ENCODE measurements around the gene PER1.

The PER1 gene

DNA sequence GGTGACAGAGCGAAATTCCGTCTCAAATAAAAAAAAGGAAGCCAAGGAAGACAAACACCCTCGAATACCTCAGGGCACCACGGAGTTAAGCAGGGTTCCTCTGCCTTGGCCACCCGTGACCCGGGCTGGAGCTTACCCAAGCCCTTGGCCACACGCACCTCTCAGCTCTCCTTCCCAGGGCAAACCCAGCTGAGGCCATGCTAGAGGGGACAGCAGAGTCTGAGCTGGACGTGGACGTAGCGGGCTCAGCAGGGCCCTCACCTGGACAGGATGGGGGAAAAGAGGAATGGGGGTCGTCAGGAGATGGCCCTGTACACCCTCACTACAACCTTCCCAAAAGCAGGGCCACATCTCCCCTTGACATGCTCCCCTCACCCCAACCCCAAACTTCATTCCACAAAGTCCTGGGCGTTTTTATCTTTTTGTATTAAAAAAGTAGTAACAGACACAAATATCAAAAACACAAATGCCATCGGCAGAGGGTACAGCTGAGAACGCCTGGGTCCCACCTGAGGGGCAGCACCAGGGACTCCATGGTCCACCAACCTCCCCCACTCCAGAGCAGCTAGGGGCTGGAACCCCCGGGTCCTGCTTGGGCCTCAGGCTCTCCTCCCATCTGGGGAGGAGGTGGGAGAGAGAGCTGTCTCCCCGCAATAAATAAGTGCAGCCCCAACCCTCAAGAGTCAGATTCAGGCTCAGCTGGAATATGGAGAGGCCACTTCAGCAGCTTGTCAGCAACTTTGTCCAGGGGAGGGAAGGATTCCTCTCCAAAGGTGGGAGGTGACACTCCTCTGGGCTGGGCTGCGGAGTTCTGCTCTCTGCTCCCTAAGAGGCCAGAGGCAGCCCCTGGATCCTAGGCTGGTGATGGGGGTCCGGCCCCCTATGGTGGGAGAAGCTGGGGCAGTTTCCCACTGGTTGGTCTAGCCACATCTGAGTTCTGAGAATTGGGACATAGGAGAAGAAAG is 11.9 kb downstream of the PER1 start:
- no peak for DNase-seq

DNA sequence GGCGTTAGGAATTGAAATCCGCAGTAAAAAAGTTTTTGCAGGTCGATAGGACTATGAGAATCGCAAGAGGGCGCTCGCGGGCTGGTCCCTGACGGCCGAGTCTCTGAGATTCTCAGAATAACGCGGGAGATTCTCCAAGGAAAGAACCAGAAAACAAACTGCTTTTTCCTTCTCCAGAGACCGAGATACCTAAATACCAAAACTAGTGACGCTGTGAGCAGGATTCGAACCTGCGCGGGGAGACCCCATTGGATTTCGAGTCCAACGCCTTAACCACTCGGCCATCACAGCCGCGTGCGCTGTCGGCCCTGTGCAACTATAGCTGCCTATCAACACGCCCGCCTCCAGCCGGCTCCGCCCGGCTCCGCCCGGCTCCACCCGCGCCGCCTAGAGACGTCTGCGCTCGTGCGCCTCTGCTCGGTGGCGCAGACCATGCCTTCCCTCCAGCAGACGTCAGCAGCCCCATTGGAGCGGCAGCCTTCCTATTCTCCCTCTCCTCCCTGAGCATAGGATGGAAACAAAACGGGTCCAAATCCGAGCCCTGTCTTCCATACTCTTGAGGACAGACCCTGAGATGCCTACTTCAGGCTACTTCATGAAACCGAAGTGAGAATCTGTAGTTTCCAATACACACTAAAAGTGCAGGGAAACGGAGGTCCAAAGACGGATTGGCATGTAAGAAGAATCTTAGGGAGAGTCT is 13.4 kb downstream of the PER1 start:
- peak; percentile 91 to 92 for DNase-seq

DNA sequence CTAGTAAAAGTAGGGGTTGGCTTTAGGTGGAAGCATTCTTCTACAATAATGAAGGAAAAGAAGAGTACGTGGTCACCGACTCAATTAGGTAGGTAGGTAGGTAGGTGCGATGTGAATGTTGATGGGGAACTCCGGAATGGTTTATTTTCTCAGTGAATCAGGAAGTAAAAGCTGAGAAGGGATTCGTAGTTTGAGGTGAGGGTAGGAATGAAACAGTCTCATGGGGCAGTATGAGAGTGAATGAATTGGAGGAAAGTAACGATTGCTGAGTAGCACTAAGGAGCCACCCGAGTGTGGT is 13.9 kb downstream of the PER1 start:
- no peak for DNase-seq

DNA sequence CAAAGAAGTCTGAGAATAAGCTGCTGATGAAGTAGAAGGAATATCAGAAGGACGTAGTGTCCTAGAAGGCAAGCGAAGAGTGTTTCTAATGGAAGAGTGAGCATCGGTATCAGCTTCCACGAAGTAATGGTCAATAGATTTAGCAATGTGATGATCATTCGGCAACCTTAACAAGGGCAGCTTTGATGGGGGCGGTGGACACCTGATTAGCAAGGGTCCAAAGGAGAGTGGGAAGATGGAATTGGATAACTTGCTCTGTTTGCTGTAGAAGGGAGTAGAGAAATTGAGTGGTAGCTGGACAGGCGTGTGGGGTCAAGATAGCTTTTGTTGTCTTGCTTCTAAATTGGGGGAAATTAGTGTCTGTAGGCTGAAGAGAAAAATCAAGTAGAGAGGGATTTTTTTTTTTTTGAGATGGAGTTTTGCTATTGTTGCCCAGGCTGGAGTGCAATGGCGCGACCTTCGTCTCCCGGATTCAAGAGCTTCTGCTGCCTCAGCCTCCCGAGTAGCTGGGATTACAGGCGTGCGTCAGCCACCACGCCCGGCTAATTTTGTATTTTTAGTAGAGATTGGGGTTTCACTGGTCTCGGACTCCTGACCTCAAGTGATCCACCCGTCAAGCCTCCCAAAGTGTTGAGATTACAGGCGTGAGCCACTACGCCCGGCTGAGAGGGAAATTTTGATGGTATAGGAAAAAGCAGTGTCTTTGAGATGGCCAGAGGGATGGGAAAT is 14.4 kb downstream of the PER1 start:
- DNase-seq, result no peak

DNA sequence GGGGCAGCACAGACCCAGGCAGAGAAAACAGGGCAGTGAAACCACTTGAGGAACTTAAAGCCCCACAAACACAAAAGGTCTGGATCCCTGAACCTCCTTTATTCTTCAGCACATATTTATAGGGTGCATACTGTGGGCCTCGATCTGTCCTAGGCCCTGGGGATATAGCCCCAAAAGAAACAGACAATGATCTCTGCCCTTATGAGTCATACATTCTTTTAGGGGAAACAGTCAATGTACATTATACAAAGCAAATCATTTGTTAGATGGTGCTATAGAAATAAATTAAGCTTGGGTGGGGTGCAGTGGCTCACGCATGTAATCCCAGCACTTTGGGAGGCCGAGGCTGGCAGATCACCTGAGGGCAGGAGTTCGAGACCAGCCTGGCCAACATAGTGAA is 18.3 kb downstream of the PER1 start:
- no peak for DNase-seq

DNA sequence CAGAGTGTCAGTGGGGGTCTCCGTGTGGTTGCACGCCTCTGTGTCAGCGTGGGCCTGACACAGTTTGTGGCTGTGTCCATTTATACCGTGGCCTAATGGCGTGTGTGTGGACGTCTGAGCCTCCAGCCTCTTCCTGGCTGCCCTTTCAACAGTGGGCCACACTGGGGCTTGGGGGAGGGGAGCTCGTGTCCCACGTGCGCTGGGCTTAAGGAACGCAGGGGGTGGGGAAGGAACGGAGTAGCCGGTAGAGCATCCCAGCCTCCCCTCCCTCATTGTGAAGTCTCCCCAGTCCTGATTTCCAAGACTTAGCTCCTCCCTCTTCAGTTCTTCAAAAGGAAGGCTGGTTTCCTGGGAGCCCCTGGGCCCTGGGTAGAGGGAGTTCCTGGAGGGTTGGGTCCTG is 18.8 kb downstream of the PER1 start:
- DNase-seq, result no peak

DNA sequence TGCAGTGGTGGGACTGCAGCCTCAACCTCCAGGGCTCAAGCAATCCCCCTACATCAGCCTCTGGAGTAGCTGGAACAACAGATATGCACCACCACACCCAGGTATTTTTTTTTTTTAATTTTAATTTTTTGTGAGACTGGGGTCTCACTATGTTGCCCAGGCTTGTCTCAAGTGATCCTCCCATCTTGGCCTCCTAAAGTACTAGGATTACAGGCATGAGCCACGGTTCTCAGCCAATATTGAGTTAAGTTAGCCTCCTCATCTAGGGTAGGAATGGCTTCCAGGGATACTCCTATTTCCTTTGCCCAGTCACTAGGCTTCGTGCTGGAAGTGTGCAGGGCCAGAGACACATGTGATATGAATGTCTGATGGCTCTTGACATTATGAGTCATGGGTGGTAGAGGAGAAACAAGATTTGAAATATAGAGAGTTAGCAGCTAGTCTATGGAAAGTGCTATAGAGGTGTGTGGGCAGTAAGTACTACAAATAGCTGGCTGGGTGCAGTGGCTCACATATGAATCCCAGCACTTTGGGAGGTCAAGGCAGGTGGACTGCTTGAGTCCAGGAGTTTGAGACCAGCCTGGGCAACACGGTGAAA is 20.3 kb downstream of the PER1 start:
- DNase-seq, result no peak

DNA sequence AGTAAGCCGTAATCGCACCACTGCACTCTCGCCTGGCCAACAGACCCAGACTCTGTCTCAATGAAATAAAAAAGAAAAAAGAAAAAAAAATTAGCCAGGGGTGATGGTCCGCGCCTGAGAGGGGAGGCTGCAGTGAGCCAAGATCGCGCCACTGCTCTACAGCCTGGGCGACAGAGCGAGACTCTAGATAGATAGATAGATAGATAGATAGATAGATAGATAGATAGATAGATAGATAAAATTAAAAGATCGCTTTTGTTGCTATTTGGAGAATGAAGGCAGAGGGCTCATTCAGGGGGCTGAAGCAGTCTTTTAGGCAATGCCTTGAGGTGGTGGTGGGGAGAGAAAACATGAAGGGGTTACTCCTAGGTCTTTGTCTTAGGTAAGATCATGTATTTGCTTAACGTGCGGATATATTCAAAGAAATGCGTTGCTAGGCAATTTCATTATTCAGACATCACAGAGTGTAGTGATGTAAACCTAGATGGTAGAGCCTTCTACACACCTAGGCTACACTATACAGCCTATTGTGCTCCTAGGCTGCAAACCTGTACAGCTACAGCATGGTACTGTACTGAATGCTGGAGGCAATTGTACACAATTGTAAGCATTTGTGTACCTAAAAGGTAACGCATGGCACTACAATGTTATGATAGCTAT is 23.9 kb downstream of the PER1 start:
- no peak for DNase-seq

DNA sequence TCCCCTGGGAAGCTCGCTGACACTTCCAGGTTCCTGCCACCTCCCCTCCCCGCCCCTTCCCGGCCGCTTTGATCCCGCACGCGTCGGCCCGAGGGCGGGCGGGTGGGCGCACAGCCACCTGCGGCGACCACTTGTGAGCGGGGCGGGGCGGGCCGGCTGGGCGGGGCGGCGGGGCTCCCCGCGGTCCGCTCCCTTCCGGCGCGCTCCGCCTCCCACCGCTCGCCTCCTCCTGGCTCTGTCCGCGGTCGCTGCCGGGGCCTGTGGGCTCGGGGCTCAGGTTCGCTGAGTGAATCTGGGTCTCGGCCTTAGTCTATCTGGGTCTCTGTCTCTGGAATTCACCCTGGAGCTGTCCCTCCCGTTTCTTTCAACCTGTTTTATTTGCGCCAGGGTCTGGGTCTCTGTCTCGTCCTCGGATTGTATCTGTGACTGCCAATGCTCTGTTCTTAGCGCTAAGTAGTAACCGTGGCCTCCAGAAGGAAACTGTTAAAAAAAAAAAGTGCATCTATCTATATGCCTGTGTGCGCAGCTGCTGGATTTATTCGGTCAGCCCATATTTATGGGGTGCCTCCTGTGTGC is 25.6 kb downstream of the PER1 start:
- DNase-seq, result no peak

DNA sequence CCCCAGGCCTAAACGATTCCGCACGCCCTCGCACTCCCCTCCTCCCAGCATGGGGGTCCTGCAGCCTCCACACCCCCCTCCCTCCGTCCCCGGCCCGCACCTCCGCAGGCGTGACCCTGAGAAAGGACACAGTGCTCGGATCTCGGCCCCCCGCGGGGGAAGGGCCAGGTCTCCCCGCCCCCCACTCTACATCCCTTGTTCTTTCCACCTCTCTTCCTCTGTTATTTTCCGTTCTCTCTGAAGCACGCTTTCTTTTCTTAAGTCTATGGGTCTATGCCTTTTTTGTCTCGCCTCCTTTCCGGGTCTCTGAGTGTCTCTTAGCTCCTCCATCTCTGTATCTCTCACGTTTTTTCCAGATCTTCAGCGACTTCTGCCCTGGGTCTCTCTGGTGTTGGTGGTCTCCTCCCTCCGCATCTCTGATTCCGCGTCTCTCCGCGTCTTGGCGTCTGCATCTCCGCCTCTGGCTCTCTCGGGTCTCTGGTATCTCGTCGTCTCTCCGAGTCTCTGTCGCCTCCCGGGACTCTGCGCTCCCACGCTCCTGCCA is 26.2 kb downstream of the PER1 start:
- no peak for DNase-seq

DNA sequence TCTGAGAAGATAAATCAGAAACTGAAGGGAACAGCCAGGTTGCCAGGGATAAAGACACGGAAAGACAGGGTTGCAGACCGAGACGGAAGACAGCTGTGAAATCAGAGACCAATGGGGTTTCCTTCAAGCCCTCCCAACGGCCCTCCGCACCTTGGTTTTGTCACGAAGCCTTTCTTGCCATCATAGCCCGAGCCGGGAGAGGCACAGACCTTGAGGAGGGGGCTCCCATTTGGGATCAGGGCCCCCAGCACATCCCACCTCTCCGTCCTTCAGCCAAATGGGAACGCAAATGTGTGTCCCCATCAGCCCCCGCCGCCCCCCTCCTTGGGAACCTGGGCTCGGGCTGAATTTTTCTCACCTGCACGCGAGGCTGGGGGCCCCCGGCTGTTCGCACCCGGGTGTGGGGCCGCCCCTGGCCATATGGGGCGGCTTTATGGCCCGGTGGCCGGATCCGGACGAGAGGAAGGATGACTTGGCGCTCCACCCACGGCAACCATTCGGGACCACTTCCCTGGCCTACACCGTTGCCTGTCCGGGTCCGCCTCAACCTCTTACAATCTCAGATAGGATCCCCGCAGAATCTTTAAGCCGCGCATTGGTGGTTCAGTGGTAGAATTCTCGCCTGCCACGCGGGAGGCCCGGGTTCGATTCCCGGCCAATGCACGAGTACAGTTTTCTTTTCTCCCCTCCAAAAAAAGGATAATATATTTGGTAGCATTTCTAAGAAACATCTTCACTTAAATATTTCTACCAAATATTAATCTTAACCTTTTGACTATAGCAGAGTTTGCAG is 26.9 kb downstream of the PER1 start:
- DNase-seq, result peak; percentile 83 to 87

DNA sequence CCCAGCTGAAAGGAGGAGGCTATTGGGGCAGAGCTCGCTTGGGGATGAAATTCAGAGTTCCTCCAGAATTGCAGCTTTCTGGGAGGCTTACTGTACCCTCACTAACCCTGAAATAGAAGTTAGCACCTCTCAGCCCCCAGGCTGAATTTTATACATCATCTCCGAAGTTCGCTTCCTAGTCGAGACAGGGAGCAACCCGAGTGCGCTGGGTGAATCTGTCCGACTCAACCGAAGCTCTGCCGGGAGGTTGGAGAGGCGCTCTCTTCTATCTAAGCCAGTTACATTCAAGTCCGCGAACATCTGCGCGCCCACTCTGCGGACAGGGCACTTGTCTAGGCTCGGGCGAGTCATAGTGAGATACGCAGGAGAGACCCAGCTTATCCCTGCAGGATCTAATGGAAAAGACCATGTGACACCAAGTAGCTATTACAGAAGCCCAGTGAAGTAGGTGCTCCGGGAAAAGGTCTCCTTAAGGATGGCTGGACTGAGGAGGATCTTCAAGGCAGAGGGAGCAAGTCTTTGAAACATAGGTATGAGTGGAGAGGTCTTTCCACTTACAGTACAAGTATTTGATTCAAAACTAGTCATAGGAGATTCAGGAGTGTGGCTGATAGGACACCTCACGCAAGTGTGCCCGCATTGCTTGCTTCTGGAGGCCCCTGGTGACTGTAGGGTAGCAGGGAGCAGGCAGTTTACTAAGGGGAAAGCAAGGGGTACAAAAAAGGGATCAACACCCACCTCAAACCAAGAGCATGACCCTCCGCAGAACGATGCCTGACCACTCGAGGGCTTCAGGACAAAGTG is 27.7 kb downstream of the PER1 start:
- no peak for DNase-seq

DNA sequence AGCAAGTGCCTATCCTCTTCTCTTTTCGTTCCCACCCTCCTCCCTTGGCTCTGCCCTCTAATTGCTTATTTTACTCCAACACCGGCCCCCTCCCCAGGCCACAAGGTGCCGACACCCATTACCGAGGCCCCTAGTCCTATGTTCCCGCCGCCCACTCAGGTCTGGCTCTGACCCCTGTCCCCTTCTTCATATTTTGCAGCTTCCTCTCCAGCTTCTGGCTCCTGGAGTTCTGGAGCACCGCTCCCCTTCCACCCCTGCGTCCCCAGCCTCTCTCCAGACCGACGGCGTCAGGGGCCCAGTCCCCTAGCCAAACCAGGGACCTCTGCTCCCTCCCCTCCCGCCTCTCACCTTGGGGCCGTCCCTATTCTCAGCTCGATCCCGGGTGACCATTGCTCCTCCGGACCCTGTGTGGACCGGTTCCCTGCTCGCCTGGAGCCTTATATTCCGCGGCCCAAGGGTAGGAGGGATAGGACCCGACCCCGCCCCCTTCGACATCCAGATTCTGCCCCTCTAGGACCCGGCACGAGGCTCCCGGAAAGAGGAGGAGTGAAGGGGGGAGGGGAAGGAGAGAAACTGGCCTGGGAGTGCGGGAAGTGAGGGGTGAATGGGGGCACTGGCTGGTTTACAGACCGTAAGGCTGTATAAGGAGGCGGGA is 28.4 kb downstream of the PER1 start, which contains the start of gene HES7:
TSS of gene HES7 (minus strand) at position 412 of the 655 bp plus-strand sequence. CDS start at position 390, 22 bp downstream.
- no peak for DNase-seq

DNA sequence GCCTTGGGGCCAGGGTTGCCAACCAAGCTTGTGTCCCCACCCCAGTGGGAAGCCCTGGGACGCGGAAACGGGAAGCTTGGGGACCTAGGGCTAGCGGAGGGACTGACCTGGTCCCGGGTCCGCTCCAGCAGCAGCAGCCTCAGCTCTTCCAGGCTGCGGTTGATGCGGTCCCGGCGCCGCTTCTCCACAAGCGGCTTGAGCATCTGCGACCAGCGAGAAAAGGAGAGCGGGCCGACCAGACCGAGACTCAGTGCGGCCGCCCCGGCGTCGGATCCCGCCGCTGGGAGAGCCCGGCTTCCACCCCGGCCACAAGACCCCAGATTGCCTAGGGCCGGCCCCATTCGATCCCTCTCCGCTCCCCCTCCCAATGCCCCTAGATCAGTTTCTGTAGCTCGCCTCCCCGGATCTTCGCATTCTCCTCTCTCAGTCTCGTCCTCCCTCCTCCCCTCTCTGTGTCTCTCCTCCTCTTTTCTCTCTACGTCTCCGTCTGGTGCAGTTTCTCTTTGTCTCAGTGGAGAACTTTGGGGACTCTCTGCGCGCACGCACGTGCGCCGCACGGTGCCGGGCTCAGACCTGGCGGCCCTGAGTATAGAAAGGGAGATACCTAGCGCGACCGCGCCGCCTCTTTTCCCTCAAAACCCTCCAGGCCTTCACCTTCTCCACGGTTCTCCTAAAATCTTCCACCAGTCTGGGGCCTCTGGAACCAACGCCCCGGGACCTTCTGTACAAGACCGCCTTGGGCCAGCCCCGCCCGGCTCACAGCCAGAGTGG is 29.1 kb downstream of the PER1 start:
- DNase-seq, result no peak

DNA sequence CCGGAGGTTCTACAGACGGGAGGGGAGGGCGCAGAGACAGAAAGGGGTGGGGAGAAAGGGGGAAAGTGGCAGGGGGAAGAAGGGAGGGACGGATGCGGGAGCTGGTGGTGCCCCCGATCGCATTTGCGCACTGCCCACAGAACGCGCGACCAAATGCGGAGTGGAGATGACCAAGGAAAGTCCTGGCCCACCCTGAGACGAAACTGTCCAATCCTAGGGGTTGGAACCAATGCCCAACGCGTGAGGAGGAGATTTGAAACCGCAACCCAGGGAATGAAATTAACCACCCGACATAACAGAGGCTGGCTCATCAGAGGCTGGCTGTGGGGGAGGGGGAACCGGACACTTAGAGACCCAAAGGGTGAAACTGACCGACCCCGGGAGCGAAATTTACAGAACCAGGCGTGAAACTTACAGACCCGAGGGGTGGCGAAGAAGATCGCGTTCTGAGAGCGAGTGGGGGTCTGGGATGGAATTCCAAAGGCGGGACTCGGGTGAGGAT is 29.7 kb downstream of the PER1 start:
- DNase-seq, result no peak

DNA sequence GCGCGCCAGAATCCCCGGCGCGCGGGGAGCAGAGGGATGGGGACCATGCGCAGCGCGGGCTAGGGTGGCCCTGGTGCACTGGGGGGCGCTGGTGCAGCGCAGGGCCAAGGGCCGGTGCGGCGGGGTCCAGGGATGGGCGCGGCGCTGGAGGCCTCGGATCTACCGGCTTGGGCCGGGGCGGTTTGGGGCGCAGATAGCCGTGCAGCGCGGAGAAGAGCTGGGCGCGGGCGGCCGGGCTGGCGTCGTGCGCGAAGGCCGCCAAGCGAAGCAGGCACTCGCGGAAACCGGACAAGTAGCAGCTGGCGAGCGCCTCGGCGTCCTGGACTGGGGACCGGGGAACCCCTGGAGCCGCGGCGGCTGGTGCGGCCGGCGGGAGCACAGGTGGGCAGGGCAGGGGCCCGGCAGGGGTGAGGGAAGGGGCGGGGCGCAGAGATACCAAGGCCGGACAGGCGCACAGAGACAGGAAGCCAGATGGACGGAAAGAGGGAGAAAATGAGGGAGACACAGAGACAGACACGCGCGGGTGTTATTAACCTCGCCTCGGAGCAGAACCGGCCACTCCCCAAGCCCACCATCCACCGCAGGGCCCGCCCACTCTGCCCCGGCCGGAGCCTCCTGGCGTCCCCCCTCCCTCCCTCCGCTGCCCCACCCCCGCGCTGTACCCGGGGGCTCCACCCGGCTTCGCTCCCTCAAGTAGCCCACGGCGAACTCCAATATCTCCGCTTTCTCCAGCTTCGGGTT is 30.4 kb downstream of the PER1 start:
- no peak for DNase-seq

DNA sequence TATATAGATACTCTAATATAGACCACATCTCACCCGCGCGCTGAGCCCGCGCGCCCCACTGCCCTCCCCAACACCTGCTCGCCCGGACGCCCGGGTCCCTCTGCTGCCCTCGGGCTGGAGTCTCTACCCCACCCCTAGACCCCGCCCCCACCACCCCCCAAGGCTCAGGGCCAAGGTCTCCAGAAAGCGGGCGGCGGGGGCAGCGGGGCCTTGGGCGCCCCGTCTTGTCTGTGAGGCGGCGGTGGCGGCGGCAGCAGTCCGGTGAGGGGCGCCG is 30.9 kb downstream of the PER1 start:
- no peak for DNase-seq
